Motor neuron (in vitro differentiated cells): ENCODE measurements around the gene AMBRA1. TPM values are rescaled to one million over a fixed set of nuclear protein-coding genes. Genes with fewer than 3 reads are reported as not detected.

ENCODE experiments used
- ATAC-seq, 8 experiments: fragments of 200-7000 bp; cut with Tn5 transposase; replicated peaks in 6 of 8; 2 replicates each; pipeline ENCODE4 v1.8.0; 2021; ENCODE audit warnings: mild to moderate bottlenecking in 8 of 8, moderate library complexity in 8 of 8
- H3K27ac ChIP-seq, 2 donors: fragments of 250-450 bp; sonication (Bioruptor Pico); 2 replicates each; pipeline ENCODE4 v1.9.0; 2021; ENCODE audit warnings: antibody characterized with exemption in 2 of 2, mild to moderate bottlenecking in 2 of 2, moderate library complexity in 1 of 2
- H3K4me1 ChIP-seq, 2 donors: fragments of 250-450 bp; sonication (Bioruptor Pico); replicated peaks in 1 of 2; 2 replicates each; pipeline ENCODE4 v1.6.1; 2021; ENCODE audit warnings: antibody characterized with exemption in 2 of 2, mild to moderate bottlenecking in 2 of 2, moderate library complexity in 1 of 2
- H3K4me3 ChIP-seq, 5 donors: fragments of 250-450 bp; sonication (Bioruptor Pico); 2 replicates each; pipeline ENCODE4 v1.9.0; 2021; ENCODE audit warnings: antibody characterized with exemption in 5 of 5, mild to moderate bottlenecking in 5 of 5, moderate library complexity in 4 of 5
- WGBS, 10 experiments: fragments of 450-650 bp; shearing (Covaris generic); methylation state at CpG; one replicate each; pipeline ENCODE4 v1.0.0; 2022; 5-methylcytosine and 5-hydroxymethylcytosine counted together
- in situ Hi-C, 9 experiments: fragments of 400-800 bp; cut with MboI; loops; one replicate each; pipeline ENCODE4 v1.15.0; 2021; ENCODE audit warnings: low sequenced_read_pairs in 9 of 9, low pct_unique_long_range_greater_than_20kb in 2 of 9; ENCODE audit not compliant: unreplicated experiment in 9 of 9
- total RNA-seq, 8 experiments: library from RNA; unstranded; fragments of 300-600 nt; gene quantifications; 2 replicates each; pipeline versions ENCODE4 v1.2.3 to v1.2.4, GENCODE V29; 2022

Gene AMBRA1, protein sequence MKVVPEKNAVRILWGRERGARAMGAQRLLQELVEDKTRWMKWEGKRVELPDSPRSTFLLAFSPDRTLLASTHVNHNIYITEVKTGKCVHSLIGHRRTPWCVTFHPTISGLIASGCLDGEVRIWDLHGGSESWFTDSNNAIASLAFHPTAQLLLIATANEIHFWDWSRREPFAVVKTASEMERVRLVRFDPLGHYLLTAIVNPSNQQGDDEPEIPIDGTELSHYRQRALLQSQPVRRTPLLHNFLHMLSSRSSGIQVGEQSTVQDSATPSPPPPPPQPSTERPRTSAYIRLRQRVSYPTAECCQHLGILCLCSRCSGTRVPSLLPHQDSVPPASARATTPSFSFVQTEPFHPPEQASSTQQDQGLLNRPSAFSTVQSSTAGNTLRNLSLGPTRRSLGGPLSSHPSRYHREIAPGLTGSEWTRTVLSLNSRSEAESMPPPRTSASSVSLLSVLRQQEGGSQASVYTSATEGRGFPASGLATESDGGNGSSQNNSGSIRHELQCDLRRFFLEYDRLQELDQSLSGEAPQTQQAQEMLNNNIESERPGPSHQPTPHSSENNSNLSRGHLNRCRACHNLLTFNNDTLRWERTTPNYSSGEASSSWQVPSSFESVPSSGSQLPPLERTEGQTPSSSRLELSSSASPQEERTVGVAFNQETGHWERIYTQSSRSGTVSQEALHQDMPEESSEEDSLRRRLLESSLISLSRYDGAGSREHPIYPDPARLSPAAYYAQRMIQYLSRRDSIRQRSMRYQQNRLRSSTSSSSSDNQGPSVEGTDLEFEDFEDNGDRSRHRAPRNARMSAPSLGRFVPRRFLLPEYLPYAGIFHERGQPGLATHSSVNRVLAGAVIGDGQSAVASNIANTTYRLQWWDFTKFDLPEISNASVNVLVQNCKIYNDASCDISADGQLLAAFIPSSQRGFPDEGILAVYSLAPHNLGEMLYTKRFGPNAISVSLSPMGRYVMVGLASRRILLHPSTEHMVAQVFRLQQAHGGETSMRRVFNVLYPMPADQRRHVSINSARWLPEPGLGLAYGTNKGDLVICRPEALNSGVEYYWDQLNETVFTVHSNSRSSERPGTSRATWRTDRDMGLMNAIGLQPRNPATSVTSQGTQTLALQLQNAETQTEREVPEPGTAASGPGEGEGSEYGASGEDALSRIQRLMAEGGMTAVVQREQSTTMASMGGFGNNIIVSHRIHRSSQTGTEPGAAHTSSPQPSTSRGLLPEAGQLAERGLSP (N-terminal part only)
- 10 to 100 TPM; 20.2 to 44.3 (median 24.9) TPM for total RNA-seq

DNA sequence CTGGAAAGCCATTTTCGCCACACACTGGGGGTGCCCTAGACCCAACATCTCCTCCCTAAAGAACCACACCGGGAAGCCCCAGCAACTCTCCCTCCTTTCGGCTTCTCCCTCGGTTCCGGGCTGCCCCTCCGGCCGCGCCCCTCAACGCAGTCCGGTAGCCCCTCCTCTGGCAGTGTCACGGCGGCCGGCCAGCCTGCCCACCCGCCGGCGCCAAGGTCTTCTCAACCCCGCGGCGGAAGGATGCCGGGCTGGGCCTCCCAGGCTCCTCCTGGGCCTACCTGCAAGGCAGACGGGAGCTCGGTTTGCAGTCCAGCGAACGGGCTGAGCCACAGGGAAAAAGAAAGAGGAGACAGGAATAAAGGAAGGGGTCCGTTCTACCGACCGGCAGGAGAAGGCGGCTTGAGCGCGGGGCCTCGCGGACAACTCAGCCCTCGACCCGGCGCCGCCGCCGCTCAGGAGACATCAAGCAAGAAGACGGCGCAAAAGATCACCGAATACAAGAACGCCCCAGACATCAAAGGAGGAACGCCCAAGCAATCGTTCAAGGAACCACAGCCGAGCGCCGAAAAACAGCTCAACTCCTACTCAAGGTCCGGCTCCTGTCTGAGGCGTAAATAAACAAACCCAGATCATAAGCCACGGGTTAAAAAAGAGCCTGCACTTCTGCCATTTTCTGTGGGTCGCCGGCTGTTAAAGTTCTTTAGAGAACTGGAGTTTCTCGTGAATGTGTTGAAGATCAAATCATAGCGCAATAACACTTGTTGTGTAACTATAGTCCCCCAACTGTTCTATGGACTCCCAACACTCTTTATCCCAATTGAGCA is at the start of gene AMBRA1:
AMBRA1 (minus strand) TSS at position 474 of the 824 bp plus-strand sequence. CDS start 45,643 bp downstream, outside the sequence.
- WGBS, 10 experiments = 0 to 20% (median 5%) methylated on average over 1 to 27 of the region's 54 CpGs; no CpG with 5 or more reads in 1 of the 10 experiments
- ATAC-seq = peak; percentile 84 to 95 (median 92)
- in situ Hi-C loops = no loop called here
- peak within 1 kb of the TSS; percentile 67 to 87 (median 73) for H3K4me3 ChIP-seq
- peak within 1 kb of the TSS; percentile 67 to 82 for H3K27ac ChIP-seq
- peaks cover 5 to 17% of the 10 kb centered on the region in 2 donors for H3K4me1 ChIP-seq

DNA sequence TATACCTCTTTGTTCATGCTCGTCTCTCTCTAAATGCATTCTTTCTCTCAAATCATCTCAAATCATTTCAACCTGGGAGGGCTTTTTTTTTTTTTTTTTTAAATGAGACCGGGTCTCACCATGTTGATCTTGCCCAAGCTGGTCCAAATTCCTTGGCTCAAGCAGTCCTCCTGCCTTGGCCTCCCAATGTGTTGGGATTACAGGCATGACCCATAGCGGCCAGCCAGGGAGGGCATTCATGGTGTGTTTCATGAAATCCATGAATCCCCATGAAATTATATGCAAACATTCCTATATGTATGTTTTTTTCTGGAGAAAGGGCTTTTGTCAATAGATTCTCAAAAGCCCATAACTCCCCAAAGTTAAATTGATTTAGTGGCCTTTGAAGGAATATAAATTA is 49.7 kb upstream of the AMBRA1 start:
- ATAC-seq = no peak
- in situ Hi-C loops = no loop called here
- no peaks in the 10 kb centered on the region for H3K4me1 ChIP-seq
- H3K27ac ChIP-seq = no peak overlapping the region
- 76 to 100% (median 94%) methylated on average over 1 to 3 of the region's 3 CpGs; no CpG with 5 or more reads in 1 of the 10 experiments for WGBS, 10 experiments
- H3K4me3 ChIP-seq = no peak overlapping the region

DNA sequence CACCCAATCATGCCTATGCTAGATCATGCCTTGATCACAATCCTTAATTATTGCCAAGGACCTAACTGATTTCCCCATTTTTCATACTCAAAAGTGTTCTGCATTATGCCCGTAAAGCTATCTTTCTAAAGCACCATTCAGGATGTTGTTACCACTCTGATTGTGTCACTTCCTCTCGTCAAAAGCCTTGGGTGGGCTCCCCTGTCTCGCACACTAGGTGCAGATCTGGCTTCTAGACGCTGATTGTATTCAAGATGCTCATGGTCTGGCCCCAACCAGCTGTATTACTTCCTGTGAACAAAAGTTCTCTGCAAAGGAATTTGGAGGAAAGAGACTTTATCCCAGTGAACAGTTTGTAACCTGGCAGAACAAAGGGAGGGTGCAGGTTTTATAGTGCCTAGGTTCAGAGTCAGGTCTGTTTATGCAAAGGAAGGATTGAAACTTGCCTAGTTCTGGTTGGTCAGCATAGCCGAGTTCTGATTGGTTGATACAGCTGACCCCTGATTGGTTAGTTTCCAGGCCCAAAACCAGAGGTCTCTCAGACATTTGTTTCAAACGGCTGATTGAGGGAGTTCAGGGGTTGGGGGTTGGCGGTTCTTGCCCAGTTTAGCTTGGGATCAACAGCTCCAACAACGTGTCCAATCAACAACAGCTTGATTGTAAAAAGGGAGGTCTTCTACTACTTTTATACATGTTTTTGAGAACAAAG is 49.0 kb upstream of the AMBRA1 start:
- Histone ChIP-seq H3K4me3 (no peak overlapping the region), H3K27ac (no peak overlapping the region), H3K4me1 (no peaks in the 10 kb centered on the region)
- in situ Hi-C loops = no loop called here
- ATAC-seq = no peak
- WGBS, 10 experiments = 75 to 98% (median 90%) methylated on average over 3 to 8 of the region's 8 CpGs

DNA sequence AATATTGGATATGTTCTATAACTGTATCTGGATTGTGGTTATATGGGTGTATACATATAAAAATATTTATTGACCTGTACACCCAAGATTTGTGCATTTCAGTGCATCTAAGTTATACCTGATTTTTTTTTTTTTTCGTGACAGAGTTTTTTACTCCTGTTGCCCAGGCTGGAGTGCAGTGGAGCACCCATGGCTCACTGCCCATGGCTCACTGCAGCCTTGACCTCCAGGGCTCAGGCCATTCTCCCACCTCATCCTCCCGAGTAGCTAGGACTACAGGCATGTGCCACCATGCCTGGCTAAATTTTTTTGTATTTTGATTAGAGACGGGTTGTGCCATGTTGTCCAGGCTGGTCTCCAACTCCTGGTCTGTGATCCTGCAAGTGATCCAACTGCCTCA is 47.8 kb upstream of the AMBRA1 start:
- Histone ChIP-seq H3K4me1 (no peaks in the 10 kb centered on the region), H3K27ac (no peak overlapping the region), H3K4me3 (no peak overlapping the region)
- no peak for ATAC-seq
- 80 to 100% (median 96%) methylated on average over 1 to 3 of the region's 3 CpGs; no CpG with 5 or more reads in 2 of the 10 experiments for WGBS, 10 experiments
- in situ Hi-C loops = no loop called here

DNA sequence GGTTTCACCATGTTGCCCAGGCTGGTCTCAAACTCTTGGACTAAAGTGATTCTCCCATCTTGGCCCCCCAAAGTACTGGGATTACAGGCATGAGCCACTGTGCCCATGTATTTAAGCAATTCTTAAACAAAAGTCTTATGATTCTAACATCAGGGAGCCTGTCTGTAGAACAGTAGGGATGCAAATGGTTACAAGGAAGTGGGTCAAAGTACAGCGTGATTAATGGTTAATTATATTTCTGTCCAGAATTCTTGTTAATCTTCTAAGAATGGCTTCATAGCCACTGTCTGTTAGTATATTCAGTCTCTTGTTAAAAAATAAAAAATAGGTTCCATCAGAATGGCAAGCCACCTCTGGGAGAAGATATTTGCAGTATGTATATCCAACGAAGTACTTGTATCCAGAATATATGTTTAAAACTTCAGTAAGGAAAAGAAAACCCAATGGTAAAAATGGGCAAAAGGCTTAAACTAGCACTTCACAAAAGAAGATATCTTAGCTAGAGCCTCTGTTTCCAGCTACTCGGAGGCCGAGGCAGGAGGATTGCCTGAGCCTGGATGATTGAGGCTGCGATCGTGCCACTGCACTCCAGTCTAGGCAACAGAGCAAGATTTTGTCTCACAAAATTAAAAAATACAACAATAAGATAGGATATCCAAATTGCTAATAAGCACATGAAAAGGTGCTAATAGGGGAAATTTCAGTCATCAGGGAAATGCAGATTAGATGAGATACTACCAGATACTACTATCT is 46.4 kb upstream of the AMBRA1 start:
- in situ Hi-C loops = no loop called here
- no peaks in the 10 kb centered on the region for H3K4me1 ChIP-seq
- H3K27ac ChIP-seq = no peak overlapping the region
- no peak for ATAC-seq
- H3K4me3 ChIP-seq = no peak overlapping the region
- WGBS, 10 experiments = 90 to 100% (median 98%) methylated on average over 1 to 6 of the region's 6 CpGs; no CpG with 5 or more reads in 1 of the 10 experiments

DNA sequence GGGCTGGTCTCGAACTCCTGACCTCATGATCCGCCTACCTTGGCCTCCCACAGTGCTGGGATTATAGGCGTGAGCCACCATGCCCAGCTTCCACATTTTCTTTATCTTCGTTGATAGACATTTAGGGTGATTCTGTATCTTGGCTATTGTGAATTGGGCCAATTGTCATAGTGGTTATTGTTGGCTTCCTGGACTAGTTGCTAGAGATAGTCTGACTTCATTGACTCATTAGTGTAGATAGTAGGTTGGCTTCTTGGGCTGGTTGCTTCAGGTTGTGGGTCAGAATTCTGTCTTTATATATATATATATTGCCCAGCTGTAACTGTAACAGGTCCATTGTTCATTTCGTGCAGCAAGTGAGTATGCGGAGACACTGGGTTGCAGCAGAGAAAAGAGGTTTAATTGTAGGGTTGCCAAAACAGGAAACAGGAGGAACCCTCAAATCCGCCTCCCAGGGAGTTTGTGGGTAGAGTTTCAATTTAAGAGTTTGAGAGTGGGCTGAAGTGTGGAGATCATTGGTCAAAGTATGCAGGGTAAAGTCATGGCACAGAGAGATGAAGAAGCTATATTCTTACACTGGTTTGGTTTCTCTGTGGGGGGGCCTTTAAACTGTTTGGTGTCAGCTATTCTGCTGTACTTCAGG is 45.5 kb upstream of the AMBRA1 start:
- 96 to 100% (median 99%) methylated on average over 2 to 7 of the region's 7 CpGs; no CpG with 5 or more reads in 2 of the 10 experiments for WGBS, 10 experiments
- Histone ChIP-seq H3K27ac (no peak overlapping the region), H3K4me3 (no peak overlapping the region), H3K4me1 (no peaks in the 10 kb centered on the region)
- no peak for ATAC-seq
- in situ Hi-C loops = no loop called here

DNA sequence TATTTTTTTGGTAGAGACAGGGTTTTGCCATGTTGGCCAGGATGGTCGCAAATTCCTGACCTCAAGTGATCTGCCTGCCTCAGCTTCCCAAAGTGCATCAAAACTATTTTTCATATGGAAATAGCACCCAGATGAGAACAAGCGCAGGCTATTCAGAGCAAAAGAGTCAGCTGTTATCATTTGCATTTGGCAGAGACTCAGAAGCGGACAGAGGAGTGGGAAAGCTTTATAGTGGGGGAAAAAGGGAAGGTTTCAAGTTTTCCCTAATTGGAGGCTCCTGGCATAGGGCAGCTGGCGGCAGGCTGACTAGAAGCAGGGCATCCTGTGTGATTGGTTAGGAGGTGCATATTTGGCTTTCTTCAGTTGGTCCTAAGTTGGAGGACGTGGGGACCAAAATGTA is 43.7 kb upstream of the AMBRA1 start:
- 88 to 100% (median 98%) methylated on average over 1 to 5 of the region's 5 CpGs; no CpG with 5 or more reads in 1 of the 10 experiments for WGBS, 10 experiments
- Histone ChIP-seq H3K27ac (no peak overlapping the region), H3K4me3 (no peak overlapping the region), H3K4me1 (no peaks in the 10 kb centered on the region)
- in situ Hi-C loops = no loop called here
- ATAC-seq = no peak

DNA sequence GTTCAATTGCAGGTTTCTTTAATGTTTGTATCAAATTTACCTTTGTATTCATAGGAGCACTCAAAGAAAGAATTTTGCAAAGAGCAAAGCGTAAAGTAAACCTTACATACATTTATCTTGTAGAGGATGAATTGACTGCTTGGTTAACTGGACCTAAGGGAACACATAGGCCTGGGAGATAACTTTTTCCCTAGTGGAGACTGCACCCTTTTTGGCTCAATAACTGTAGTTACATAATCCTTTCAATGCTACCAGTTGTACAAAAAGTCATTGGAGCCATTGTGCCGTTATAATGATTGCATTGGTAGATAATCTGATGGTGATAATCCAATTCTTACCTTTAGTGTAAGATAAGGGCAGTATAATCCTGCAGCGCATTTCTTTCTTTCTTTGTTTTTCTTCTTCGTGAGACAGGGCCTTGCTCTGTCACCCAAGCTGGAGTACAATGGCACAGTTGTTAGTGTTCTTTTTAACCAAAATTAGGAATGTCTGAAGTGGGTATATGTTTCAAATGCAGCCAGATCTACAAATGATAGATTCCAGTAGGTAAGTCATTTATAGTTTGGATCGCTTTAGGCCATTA is 41.8 kb upstream of the AMBRA1 start:
- in situ Hi-C loops = no loop called here
- ATAC-seq = no peak
- H3K27ac ChIP-seq = no peak overlapping the region
- H3K4me3 ChIP-seq = no peak overlapping the region
- H3K4me1 ChIP-seq = no peaks in the 10 kb centered on the region
- 76 to 100% (median 95%) methylated on average over 2 to 5 of the region's 5 CpGs; no CpG with 5 or more reads in 1 of the 10 experiments for WGBS, 10 experiments

DNA sequence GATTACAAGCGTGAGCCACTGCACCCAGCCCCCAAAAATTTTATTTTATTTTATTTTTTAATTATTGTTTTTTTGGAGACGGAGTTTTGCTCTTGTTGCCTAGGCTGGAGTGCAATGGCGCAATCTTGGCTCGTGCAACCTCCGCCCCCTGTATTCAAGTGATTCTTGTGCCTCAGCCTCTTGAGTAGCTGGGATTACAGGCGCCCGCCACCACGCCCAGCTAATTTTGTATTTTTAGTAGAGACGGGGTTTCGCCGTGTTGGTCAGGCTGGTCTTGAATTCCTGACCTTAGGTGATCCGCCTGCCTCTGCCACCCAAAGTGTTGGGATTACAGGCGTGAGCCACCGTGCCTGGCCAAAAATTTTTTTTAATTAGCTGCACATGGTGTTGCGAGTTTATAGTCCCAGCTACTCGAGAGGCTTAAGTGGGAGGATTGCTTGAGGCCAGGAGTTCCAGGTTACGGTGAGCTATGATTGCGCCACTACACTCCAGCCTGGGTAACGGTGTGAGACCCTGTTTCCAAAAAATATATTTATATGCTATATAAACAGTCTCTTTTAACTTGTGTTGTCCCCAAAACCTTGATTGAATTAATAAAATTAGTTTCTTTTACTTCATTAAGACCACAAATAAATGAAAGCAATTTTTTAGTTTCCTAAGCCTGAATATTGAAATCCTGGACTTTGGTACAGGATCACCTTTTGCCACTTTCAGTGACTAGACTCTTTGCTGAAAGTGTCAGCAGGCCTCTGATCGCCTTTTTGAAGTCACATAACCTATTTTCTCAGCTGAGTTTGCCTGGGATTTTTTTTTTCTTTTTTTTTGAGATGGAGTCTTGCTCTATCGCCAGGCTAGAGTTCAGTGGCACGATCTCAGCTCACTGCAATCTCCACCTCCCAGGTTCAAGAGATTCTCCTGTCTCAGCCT is 39.7 kb upstream of the AMBRA1 start:
- H3K4me3 ChIP-seq = no peak overlapping the region
- in situ Hi-C loops = no loop called here
- ATAC-seq = no peak
- no peak overlapping the region for H3K27ac ChIP-seq
- H3K4me1 ChIP-seq = no peaks in the 10 kb centered on the region
- WGBS, 10 experiments = 75 to 100% (median 95%) methylated on average over 2 to 20 of the region's 22 CpGs

DNA sequence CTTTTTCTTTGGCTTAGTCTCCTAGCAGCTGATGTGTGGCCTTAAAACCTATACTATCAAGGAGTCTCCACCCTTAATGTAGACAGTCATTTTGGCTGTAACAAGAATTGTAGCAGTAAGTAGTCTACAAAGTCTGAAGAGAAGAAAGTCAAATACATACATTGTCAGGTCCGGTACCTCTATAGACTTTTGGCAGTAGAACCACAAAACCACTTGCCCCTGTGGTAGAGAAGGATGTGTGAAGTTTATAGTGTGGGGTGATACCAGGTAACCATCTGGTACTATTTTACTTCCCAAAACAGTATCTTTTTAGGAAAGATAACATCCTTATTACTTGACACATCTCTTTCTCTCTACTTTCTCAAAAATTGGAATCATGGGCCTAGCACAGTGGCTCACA is 38.7 kb upstream of the AMBRA1 start:
- in situ Hi-C loops = no loop called here
- ATAC-seq = no peak
- 83 to 100% methylated on average over 1 of the region's 1 CpG; no CpG with 5 or more reads in 8 of the 10 experiments for WGBS, 10 experiments
- H3K27ac ChIP-seq = no peak overlapping the region
- no peak overlapping the region for H3K4me3 ChIP-seq
- H3K4me1 ChIP-seq = no peaks in the 10 kb centered on the region
